Activated T-cell treated with anti-CD3 and anti-CD28 coated beads, Interleukin-2, amount 50 U/mL, for 24 hours (primary cell): ENCODE data around the gene C4A.
"Not testable (repeated sequence)": the region's sequence is repeated elsewhere in the genome, so short reads cannot be mapped to it uniquely, and the experiment has no call there.

ENCODE experiments used
- DNase-seq: peaks from one replicate; pipeline ENCODE4 v3.0.0-alpha.2; 2020
- H3K27ac Mint-ChIP-seq: 2 replicates; pipeline ENCODE4 v1.8.0; 2020; ENCODE audit warnings: mild to moderate bottlenecking, mixed read lengths
- H3K27me3 Mint-ChIP-seq: 2 replicates; pipeline ENCODE4 v1.8.0; 2020; ENCODE audit warnings: mixed read lengths
- H3K36me3 Mint-ChIP-seq: 2 replicates; pipeline ENCODE4 v1.8.0; 2020; ENCODE audit warnings: low read depth, mixed read lengths
- H3K4me1 Mint-ChIP-seq: 2 replicates; pipeline ENCODE4 v1.8.0; 2020; ENCODE audit warnings: low read depth, mixed read lengths
- H3K4me3 Mint-ChIP-seq: 2 replicates; pipeline ENCODE4 v1.8.0; 2020; ENCODE audit warnings: mild to moderate bottlenecking, moderate library complexity, mixed read lengths
- H3K9me3 Mint-ChIP-seq: 2 replicates; pipeline ENCODE4 v1.8.0; 2020; ENCODE audit warnings: mixed read lengths

The C4A gene

GRCh38 chr6:31968326-31968725, 13.5 kb upstream of the C4A start:
- DNase-seq: no peak
- Mint-ChIP-seq H3K4me3 (no peak overlapping the region), H3K27ac (peak overlapping the region; percentile 100), H3K27me3 (no peaks in the 10 kb centered on the region), H3K9me3 (no peaks in the 10 kb centered on the region), H3K36me3 (peaks cover 96% of the 10 kb centered on the region), H3K4me1 (peaks cover 37% of the 10 kb centered on the region)

GRCh38 chr6:31968791-31969711, 12.8 kb upstream of the C4A start:
- H3K4me1 Mint-ChIP-seq: peaks cover 44% of the 10 kb centered on the region
- H3K4me3 Mint-ChIP-seq: peak overlapping the region; percentile 96
- peaks cover 94% of the 10 kb centered on the region for H3K36me3 Mint-ChIP-seq
- H3K27ac Mint-ChIP-seq: peak overlapping the region; percentile 100
- no peaks in the 10 kb centered on the region for H3K27me3 Mint-ChIP-seq
- H3K9me3 Mint-ChIP-seq: no peaks in the 10 kb centered on the region
- DNase-seq: no peak

- H3K27me3 Mint-ChIP-seq: no peaks in the 10 kb centered on the region
- no peak for DNase-seq
- H3K36me3 Mint-ChIP-seq: peaks cover 90% of the 10 kb centered on the region
- peaks cover 50% of the 10 kb centered on the region for H3K4me1 Mint-ChIP-seq
- peak overlapping the region; percentile 100 for H3K27ac Mint-ChIP-seq
- H3K4me3 Mint-ChIP-seq: peak overlapping the region; percentile 96
- H3K9me3 Mint-ChIP-seq: no peaks in the 10 kb centered on the region
These were observed 11.9 kb upstream of the C4A start for GRCh38 chr6:31969712-31970603.

GRCh38 chr6:31970604-31971271, 11.1 kb upstream of the C4A start:
- H3K9me3 Mint-ChIP-seq: no peaks in the 10 kb centered on the region
- no peak for DNase-seq
- peaks cover 50% of the 10 kb centered on the region for H3K4me1 Mint-ChIP-seq
- no peaks in the 10 kb centered on the region for H3K27me3 Mint-ChIP-seq
- peaks cover 87% of the 10 kb centered on the region for H3K36me3 Mint-ChIP-seq
- H3K27ac Mint-ChIP-seq: peak overlapping the region; percentile 100
- peak overlapping the region; percentile 96 for H3K4me3 Mint-ChIP-seq

GRCh38 chr6:31971279-31971992, 10.4 kb upstream of the C4A start:
- no peak for DNase-seq
- no peaks in the 10 kb centered on the region for H3K9me3 Mint-ChIP-seq
- H3K27ac Mint-ChIP-seq: peak overlapping the region; percentile 100
- H3K27me3 Mint-ChIP-seq: no peaks in the 10 kb centered on the region
- H3K36me3 Mint-ChIP-seq: peaks cover 80% of the 10 kb centered on the region
- peaks cover 50% of the 10 kb centered on the region for H3K4me1 Mint-ChIP-seq
- peak overlapping the region; percentile 96 for H3K4me3 Mint-ChIP-seq

GRCh38 chr6:31971993-31972708, 9.7 kb upstream of the C4A start, which contains the start of gene DXO:
Gene DXO (minus strand): TSS chr6:31972138. CDS start chr6:31971675, 463 bp downstream.
- DNase-seq: peak; percentile 98
- Mint-ChIP-seq H3K9me3 (no peaks in the 10 kb centered on the region), H3K27ac (peak within 1 kb of the TSS; percentile 100), H3K4me3 (peak within 1 kb of the TSS; percentile 96), H3K4me1 (peaks cover 50% of the 10 kb centered on the region), H3K36me3 (peaks cover 79% of the 10 kb centered on the region), H3K27me3 (no peaks in the 10 kb centered on the region)

- Mint-ChIP-seq H3K4me3 (peak overlapping the region; percentile 96), H3K4me1 (peaks cover 50% of the 10 kb centered on the region), H3K9me3 (no peaks in the 10 kb centered on the region), H3K36me3 (peaks cover 72% of the 10 kb centered on the region), H3K27me3 (no peaks in the 10 kb centered on the region), H3K27ac (peak overlapping the region; percentile 100)
- no peak for DNase-seq
These were observed 9.0 kb upstream of the C4A start for GRCh38 chr6:31972709-31973350.

GRCh38 chr6:31976065-31976464, 5.8 kb upstream of the C4A start:
- H3K4me1 Mint-ChIP-seq: peaks cover 38% of the 10 kb centered on the region
- not testable (repeated sequence) for H3K9me3 Mint-ChIP-seq, H3K27ac Mint-ChIP-seq, DNase-seq, H3K27me3 Mint-ChIP-seq, H3K4me3 Mint-ChIP-seq
- H3K36me3 Mint-ChIP-seq: peaks cover 49% of the 10 kb centered on the region

GRCh38 chr6:31977816-31978431, 3.9 kb upstream of the C4A start:
- no peak for DNase-seq
- Mint-ChIP-seq H3K9me3 (no peaks in the 10 kb centered on the region), H3K4me3 (no peak overlapping the region), H3K4me1 (peaks cover 26% of the 10 kb centered on the region), H3K27ac (no peak overlapping the region), H3K36me3 (peaks cover 33% of the 10 kb centered on the region), H3K27me3 (no peaks in the 10 kb centered on the region)

GRCh38 chr6:31978831-31979230, 3.0 kb upstream of the C4A start:
- Mint-ChIP-seq H3K4me3 (no peak overlapping the region), H3K36me3 (peaks cover 27% of the 10 kb centered on the region), H3K27me3 (no peaks in the 10 kb centered on the region), H3K9me3 (no peaks in the 10 kb centered on the region), H3K27ac (peak overlapping the region; percentile 79), H3K4me1 (peaks cover 17% of the 10 kb centered on the region)
- DNase-seq: no peak

- H3K27ac Mint-ChIP-seq: peak overlapping the region; percentile 80
These were observed 2.5 kb upstream of the C4A start for GRCh38 chr6:31979238-31979898.

GRCh38 chr6:31980195-31980876, 1.5 kb upstream of the C4A start:
- not testable (repeated sequence) for H3K4me3 Mint-ChIP-seq, DNase-seq, H3K9me3 Mint-ChIP-seq, H3K4me1 Mint-ChIP-seq, H3K27me3 Mint-ChIP-seq, H3K27ac Mint-ChIP-seq
- H3K36me3 Mint-ChIP-seq: peaks cover 18% of the 10 kb centered on the region

More at GRCh38 chr6:31979238-31979898, 2.5 kb upstream of the C4A start:
- Mint-ChIP-seq H3K27me3 (no peaks in the 10 kb centered on the region), H3K36me3 (peaks cover 23% of the 10 kb centered on the region), H3K4me3 (no peak overlapping the region), H3K4me1 (peaks cover 12% of the 10 kb centered on the region), H3K9me3 (no peaks in the 10 kb centered on the region)
- no peak for DNase-seq
